ENCODE data around the gene MKKS. TPM values are rescaled to one million over a fixed set of nuclear protein-coding genes. Genes with fewer than 3 reads are reported as not detected.

The MKKS gene
- total and polyA plus RNA-seq, 2 of the 13 experiments (the other 11 are each of a cell fraction or from before 2014, with no cell fraction given): 26.7 to 34.5 TPM

DNA sequence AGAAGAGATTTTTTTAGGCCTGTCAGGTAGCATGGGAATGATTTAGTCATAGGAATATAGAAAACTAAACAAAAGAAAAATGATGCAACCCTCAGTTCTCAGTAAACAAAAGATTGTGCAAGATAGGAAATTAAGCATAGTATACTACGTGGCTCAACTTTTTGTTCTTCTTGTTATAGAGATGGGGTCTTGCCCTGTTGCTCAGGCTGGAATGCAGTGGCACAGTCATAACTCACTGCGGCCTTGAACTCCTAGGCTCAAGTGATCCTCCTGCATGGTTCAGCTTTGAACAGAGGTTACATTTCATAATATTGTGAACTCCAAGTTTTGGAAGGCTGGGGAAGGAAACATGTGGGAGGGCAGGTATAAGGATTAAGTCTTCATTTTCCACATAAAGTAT is 29.6 kb upstream of the MKKS start (continued):
- TF ChIP-seq, protein P1, sequence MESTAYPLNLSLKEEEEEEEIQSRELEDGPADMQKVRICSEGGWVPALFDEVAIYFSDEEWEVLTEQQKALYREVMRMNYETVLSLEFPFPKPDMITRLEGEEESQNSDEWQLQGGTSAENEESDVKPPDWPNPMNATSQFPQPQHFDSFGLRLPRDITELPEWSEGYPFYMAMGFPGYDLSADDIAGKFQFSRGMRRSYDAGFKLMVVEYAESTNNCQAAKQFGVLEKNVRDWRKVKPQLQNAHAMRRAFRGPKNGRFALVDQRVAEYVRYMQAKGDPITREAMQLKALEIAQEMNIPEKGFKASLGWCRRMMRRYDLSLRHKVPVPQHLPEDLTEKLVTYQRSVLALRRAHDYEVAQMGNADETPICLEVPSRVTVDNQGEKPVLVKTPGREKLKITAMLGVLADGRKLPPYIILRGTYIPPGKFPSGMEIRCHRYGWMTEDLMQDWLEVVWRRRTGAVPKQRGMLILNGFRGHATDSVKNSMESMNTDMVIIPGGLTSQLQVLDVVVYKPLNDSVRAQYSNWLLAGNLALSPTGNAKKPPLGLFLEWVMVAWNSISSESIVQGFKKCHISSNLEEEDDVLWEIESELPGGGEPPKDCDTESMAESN (CRISPR knock-in tag; conservative IDR thresholded peaks at IDR 0.05): no peak
- TF ChIP-seq ZNF501 (CRISPR knock-in tag; IDR thresholded peaks at IDR 0.05): no peak
- TF ChIP-seq FOXA1 (IDR thresholded peaks at IDR 0.05): no peak
- peak; percentile 72; the same call in 1 of the 2 replicates for TF ChIP-seq FOXA1 (CRISPR knock-in tag; IDR thresholded peaks at IDR 0.05)
- TF ChIP-seq, protein P2, sequence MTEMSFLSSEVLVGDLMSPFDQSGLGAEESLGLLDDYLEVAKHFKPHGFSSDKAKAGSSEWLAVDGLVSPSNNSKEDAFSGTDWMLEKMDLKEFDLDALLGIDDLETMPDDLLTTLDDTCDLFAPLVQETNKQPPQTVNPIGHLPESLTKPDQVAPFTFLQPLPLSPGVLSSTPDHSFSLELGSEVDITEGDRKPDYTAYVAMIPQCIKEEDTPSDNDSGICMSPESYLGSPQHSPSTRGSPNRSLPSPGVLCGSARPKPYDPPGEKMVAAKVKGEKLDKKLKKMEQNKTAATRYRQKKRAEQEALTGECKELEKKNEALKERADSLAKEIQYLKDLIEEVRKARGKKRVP (CRISPR knock-in tag; IDR thresholded peaks at IDR 0.05): peak; percentile 81 to 91
- TF ChIP-seq POLR2AphosphoS5 (IDR thresholded peaks at IDR 0.05; ENCODE audit: low read depth, low read length): no peak
- no peak for TF ChIP-seq SRSF1 (optimal IDR thresholded peaks at IDR 0.05; ENCODE audit: low read depth, low read length)
- TF ChIP-seq RELA (CRISPR knock-in tag; IDR thresholded peaks at IDR 0.05): no peak
- no peak for TF ChIP-seq RBM22 (optimal IDR thresholded peaks at IDR 0.05; ENCODE audit: low read length)
- TF ChIP-seq ZNF292 (CRISPR knock-in tag; IDR thresholded peaks at IDR 0.05; ENCODE audit: borderline replicate concordance, low read depth): no peak
- no peak for TF ChIP-seq GATA4 (IDR thresholded peaks at IDR 0.05; ENCODE audit: borderline replicate concordance, low read depth)
- no peak for TF ChIP-seq ZNF207 (IDR thresholded peaks at IDR 0.05; ENCODE audit: borderline replicate concordance)
- peak; percentile 97 for TF ChIP-seq CEBPB (IDR thresholded peaks at IDR 0.05; ENCODE audit: borderline replicate concordance, low read depth, low read length)
- TF ChIP-seq NAIF1 (CRISPR knock-in tag; IDR thresholded peaks at IDR 0.05; ENCODE audit: borderline replicate concordance): no peak
- TF ChIP-seq, protein P3, sequence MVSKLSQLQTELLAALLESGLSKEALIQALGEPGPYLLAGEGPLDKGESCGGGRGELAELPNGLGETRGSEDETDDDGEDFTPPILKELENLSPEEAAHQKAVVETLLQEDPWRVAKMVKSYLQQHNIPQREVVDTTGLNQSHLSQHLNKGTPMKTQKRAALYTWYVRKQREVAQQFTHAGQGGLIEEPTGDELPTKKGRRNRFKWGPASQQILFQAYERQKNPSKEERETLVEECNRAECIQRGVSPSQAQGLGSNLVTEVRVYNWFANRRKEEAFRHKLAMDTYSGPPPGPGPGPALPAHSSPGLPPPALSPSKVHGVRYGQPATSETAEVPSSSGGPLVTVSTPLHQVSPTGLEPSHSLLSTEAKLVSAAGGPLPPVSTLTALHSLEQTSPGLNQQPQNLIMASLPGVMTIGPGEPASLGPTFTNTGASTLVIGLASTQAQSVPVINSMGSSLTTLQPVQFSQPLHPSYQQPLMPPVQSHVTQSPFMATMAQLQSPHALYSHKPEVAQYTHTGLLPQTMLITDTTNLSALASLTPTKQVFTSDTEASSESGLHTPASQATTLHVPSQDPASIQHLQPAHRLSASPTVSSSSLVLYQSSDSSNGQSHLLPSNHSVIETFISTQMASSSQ (IDR thresholded peaks at IDR 0.05; ENCODE audit: low read depth): no peak
- TF ChIP-seq, protein P3 (CRISPR knock-in tag; IDR thresholded peaks at IDR 0.05; ENCODE audit: borderline replicate concordance): no peak; the same call in 1 of the 2 replicates
- no peak for TF ChIP-seq ZNF253 (CRISPR knock-in tag; IDR thresholded peaks at IDR 0.05; ENCODE audit: borderline replicate concordance)
- TF ChIP-seq ISL2 (CRISPR knock-in tag; IDR thresholded peaks at IDR 0.05): peak; percentile 58; the same call in 1 of the 2 replicates
- TF ChIP-seq ZNF709 (CRISPR knock-in tag; IDR thresholded peaks at IDR 0.05): no peak
- TF ChIP-seq ZNF746 (CRISPR knock-in tag; IDR thresholded peaks at IDR 0.05): no peak
- TF ChIP-seq POLR2G (IDR thresholded peaks at IDR 0.05; ENCODE audit: low read depth, low read length): no peak
- 0 out of 2 replicates have a peak, but pooled peaks have one; percentile 25 for TF ChIP-seq ZNF766 (CRISPR knock-in tag; IDR thresholded peaks at IDR 0.05; ENCODE audit: borderline replicate concordance)
- TF ChIP-seq ZMAT3 (CRISPR knock-in tag; conservative IDR thresholded peaks at IDR 0.05): no peak
- no peak for TF ChIP-seq ZNF326 (CRISPR knock-in tag; IDR thresholded peaks at IDR 0.05; ENCODE audit: borderline replicate concordance)
- TF ChIP-seq MED8 (CRISPR knock-in tag; IDR thresholded peaks at IDR 0.05; ENCODE audit: insufficient replicate concordance): no peak
- TF ChIP-seq CREM (IDR thresholded peaks at IDR 0.05): peak; percentile 49; the same call in 1 of the 2 replicates
- TF ChIP-seq CREM (CRISPR knock-in tag; IDR thresholded peaks at IDR 0.05): no peak

All from HepG2 (cell line).